Suppressor macrophage treated with lipopolysaccharide for 4 hours (primary cell): Measurements from ENCODE around the gene UBE2H.
"Not testable (repeated sequence)": the region's sequence is repeated elsewhere in the genome, so short reads cannot be mapped to it uniquely, and the experiment has no call there.

Experiments used
- DNase-seq: peaks from one replicate; pipeline ENCODE4 v3.0.0-alpha.2; 2020

The UBE2H gene

GRCh38 chr7:129840757-129841156 lies 112.0 kb downstream of the UBE2H start:
- no peak for DNase-seq

GRCh38 chr7:129836983-129837382 lies 115.8 kb downstream of the UBE2H start:
- DNase-seq: no peak

- DNase-seq: no peak
These were observed 117.2 kb downstream of the UBE2H start for GRCh38 chr7:129835569-129835968.

- not testable (repeated sequence) for DNase-seq
These were observed 119.4 kb downstream of the UBE2H start for GRCh38 chr7:129833353-129833752.

- DNase-seq: no peak
These were observed 120.0 kb downstream of the UBE2H start for GRCh38 chr7:129832701-129833227.

GRCh38 chr7:129832282-129832681 lies 120.5 kb downstream of the UBE2H start:
- DNase-seq: no peak

- DNase-seq: no peak
These were observed 121.2 kb downstream of the UBE2H start for GRCh38 chr7:129831424-129832058.

GRCh38 chr7:129830949-129831348 lies 121.8 kb downstream of the UBE2H start:
- DNase-seq: no peak

GRCh38 chr7:129829737-129830631 lies 122.8 kb downstream of the UBE2H start:
- peak; percentile 76 for DNase-seq

GRCh38 chr7:129828989-129829736 lies 123.6 kb downstream of the UBE2H start:
- peak; percentile 7 for DNase-seq

- no peak for DNase-seq
These were observed 124.5 kb downstream of the UBE2H start for GRCh38 chr7:129828078-129828762.

GRCh38 chr7:129827467-129827990 lies 125.2 kb downstream of the UBE2H start:
- no peak for DNase-seq

GRCh38 chr7:129826895-129827294 lies 125.9 kb downstream of the UBE2H start:
- not testable (repeated sequence) for DNase-seq

- peak; percentile 91 for DNase-seq
These were observed 127.4 kb downstream of the UBE2H start for GRCh38 chr7:129825209-129825970.

- no peak for DNase-seq
These were observed 128.2 kb downstream of the UBE2H start for GRCh38 chr7:129824291-129825208.

GRCh38 chr7:129823143-129823542 lies 129.6 kb downstream of the UBE2H start:
- not testable (repeated sequence) for DNase-seq

GRCh38 chr7:129821476-129821875 lies 131.3 kb downstream of the UBE2H start:
- no peak for DNase-seq

- DNase-seq: no peak
These were observed 136.0 kb downstream of the UBE2H start for GRCh38 chr7:129816742-129817141.

GRCh38 chr7:129807863-129808262 lies 144.9 kb downstream of the UBE2H start:
- DNase-seq: no peak
